Measurements from ENCODE around the gene CDH16.
"Not testable (repeated sequence)": the region's sequence is repeated elsewhere in the genome, so short reads cannot be mapped to it uniquely, and the experiment has no call there.

CDH16 gene, protein sequence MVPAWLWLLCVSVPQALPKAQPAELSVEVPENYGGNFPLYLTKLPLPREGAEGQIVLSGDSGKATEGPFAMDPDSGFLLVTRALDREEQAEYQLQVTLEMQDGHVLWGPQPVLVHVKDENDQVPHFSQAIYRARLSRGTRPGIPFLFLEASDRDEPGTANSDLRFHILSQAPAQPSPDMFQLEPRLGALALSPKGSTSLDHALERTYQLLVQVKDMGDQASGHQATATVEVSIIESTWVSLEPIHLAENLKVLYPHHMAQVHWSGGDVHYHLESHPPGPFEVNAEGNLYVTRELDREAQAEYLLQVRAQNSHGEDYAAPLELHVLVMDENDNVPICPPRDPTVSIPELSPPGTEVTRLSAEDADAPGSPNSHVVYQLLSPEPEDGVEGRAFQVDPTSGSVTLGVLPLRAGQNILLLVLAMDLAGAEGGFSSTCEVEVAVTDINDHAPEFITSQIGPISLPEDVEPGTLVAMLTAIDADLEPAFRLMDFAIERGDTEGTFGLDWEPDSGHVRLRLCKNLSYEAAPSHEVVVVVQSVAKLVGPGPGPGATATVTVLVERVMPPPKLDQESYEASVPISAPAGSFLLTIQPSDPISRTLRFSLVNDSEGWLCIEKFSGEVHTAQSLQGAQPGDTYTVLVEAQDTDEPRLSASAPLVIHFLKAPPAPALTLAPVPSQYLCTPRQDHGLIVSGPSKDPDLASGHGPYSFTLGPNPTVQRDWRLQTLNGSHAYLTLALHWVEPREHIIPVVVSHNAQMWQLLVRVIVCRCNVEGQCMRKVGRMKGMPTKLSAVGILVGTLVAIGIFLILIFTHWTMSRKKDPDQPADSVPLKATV

DNA sequence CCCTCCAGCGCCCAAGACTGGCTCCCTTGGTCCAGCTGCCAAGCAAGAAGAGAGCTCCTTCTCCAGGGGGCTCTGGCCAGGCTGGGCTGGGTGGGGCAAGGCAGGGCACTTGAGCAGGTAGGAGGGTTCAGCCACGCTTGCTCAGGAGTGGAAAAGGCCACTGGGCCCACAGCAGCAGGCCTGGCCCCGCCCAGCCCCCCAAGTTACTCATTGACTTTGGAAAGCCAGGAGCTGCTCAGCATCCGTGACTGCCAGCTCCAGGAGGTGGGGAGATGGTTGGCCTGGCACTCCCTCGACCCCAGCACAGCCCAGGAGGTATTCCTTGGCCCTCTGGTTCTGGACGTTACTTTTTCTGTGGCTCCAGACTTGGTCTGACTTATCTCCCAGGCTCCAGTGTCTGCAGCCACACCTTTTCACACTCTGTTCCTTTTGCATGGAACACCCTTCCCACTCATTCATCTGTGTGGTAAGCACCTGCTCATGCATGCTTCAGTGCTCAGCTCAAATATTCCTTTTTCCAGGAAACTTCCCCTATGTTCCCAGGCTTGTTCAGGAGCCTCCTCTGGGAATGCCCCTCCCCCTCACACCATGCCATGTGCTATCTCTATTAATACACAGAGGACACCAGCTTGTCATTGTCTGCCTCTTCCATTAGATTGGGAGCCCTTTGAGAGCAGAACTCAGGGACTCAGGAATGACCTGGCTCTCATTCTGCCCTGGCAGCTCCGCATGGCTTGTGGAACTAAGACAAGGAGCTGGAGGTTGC is at the start of gene CDH16:
Gene CDH16, minus strand, starts transcription at position 83 of the 766 bp plus-strand sequence. CDS start 820 bp downstream, outside the sequence.
- DNase-seq, result peak; percentile 64

DNA sequence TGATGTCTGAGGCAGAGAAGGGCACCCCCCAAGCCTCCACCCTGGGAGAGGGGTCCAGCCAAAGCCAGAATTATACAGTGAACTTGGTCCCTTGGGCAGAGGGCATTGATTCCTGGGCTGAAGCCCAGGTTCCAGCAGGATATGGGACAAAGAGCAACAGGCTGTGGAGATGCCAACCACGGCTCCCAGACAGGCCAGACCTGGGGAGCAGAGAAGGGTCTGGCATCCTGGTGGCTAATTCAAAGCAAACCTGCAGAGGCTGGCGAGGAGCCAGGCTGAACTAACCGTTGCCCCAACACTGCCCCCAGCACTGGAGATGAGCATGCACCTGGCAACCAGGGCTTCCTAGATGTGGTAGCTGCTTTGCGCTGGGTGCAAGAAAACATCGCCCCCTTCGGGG is 45.4 kb upstream of the CDH16 start:
- no peak for DNase-seq

DNA sequence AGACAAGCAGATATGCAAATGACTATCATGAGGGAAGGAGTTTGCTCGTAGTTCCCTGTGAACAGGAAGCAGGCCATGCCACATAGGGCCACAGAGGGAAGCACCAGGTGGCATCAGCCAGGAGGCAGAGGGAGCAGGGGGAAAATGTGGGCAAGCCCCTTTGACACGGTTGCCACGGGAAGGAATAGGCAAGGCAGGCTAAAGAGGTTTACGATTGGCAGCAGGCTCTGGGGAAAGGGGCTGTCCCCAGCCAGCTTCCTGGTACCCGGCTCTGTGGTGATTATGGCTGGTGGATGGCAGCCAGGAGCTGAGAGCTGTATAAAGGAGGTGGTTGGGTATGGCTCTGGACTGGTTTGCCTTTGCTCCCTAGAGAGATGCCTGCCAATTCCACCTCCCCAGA is 43.2 kb upstream of the CDH16 start:
- DNase-seq, result no peak

DNA sequence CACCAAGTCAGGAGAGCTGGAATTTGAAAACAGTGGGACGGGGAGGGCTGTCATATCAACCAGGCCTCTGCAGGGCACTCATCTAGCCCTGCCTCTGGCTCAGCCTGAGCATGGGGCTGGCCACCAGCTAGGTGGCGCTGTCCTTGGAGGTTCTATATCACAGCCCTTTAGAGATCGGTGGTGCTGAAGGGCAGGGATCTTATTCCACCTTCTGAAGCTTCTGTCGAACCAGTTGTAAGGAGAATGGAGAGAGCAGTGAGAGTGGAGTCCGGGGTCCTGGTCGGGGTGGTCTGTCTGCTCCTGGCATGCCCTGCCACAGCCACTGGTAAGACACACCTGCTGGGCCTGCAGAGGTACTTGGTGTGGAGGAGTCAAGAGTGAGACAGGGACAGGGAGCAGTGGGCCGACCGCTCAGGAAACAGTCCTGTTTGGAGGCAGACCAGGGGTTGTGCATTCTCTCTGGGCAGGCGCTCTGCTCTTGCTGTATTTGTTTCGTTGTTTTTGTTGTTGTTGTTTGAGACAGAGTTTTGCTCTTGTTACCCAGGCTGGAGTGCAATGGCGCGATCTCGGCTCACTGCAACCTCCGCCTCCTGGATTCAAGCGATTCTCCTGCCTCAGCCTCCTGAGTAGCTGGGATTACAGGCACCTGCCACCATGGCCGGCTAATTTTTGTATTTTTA is 42.5 kb upstream of the CDH16 start, which contains the start of gene CES3:
Gene CES3, plus strand, starts transcription at position 202 of the 680 bp plus-strand sequence. Its CDS starts 42 bp downstream, at position 244.
- peak; percentile 88 for DNase-seq

DNA sequence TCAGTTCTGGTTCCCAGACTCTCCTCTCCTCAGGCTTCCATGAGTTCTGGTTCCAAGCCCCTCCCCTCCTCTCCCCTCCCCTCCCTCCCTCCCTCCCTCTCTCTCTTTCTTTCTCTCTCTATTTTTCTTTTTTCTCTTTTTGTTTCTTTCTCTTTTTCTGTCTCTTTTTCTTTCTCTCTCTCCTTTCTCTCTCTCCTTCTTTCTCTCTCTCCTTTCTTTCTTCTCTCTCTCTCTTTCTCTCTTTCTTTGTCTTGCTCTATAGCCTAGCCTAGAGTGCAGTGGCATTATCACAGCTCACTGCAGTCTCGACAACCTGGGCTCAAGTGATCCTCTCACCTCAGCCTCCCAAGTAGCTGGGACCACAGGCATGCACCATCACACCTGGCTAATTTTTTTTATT is 41.6 kb upstream of the CDH16 start:
- DNase-seq, result no peak

DNA sequence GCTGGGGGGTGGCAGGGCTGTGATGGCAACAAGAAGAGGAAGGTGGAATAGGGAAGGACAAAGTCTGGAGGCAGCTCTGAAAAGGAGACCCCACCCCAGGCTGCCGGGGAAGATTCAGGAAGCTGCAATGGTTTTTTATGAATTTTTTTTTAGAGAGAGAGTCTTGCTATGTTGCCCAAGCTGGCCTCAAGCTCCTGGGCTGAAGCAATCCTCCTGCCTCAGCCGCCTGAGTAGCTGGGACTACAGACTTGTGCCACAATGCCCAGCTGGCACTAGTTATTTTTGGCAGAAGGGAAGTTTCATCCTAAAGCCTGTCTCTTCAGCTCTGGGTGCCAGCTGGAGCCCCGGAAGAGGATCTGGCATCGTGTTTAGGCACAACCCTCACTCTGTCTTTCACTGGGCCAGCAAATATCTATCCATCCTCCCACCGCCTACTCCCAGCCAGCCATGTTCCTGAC is 41.0 kb upstream of the CDH16 start:
- no peak for DNase-seq

DNA sequence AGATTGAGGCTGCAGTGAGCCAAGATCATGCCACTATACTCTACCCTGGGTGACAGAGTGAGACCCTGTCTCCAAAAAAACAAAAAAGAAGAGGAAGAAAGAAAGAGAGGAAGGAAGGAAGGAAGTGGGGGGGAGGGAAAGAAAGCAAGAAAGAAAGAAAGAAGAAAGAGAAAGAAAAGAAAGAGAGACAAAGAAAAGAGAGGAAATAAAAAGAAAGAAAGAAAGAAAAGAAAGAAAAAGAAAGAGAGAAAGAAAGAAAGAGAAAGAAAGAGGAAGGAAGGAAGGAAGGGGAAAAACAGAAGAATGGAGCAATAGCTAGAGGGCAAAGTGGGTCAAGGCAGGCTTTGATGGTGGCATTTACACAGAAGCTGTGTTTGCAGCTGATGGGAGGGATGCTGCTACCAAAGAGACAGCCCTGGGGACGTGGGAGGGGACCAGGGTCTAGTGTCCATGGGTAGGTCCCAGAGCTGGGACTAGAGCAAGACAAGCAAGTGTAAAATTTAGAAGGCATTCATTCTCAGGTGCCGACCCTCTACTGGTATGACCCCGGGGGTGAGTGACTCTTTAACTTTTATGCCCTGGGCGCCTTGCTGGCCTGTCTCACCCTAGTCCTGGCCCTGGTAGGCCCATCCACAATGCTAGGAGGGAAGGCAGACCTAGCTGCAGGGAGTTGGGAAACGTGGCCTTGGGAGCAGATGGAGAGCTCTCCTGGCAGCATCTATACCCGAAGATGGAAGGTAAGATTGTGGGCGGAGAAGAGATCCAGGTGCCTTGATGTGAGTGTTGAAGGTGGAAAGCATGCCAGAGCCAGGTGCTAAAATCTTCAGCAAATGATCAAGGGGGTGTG is 40.4 kb upstream of the CDH16 start:
- DNase-seq, result no peak

DNA sequence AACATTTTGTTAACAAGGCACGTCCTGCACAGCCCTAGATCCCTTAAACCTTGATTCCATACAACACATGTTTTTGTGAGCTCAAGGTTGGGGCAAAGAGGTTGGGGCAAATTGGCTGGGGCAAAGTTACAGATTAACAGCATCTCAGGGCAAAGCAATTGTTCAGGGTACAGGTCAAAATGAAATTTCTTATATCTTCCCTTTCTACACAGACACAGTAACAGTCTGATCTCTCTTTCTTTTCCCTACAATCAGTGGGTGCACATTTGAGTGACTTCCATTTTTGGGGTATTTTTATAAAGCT is 37.4 kb upstream of the CDH16 start:
- DNase-seq, result not testable (repeated sequence)

DNA sequence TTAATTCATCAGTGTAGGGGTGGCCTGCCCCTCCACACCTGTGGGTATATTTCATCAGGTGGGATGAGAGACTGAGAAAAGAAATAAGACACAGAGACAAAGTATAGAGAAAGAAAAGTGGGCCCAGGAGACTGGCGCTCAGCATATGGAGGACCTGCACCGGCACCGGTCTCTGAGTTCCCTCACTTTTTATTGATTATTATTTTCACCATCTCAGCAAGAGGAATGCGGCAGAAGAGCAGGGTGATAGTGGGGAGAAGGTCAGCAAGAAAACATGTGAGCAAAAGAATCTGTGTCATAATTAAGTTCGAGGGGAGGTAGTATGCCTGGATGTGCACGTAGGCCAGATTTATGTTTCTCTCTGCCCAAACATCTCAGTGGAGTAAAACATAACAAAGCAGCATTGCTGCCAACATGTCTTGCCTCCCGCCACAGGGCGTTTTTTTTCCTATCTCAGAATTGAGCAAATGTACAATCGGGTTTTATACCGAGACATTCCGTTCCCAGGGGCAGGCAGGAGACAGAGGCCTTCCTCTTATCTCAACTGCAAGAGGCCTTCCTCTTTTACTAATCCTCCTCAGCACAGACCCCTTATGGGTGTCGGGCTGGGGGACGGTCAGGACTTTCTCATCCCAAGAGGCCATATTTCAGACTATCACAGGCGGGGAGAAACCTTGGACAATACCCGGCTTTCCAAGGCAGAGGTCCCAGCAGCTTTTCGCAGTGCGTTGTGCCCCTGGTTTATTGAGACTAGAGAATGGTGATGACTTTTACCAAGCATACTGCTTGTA is 36.9 kb upstream of the CDH16 start:
- not testable (repeated sequence) for DNase-seq

DNA sequence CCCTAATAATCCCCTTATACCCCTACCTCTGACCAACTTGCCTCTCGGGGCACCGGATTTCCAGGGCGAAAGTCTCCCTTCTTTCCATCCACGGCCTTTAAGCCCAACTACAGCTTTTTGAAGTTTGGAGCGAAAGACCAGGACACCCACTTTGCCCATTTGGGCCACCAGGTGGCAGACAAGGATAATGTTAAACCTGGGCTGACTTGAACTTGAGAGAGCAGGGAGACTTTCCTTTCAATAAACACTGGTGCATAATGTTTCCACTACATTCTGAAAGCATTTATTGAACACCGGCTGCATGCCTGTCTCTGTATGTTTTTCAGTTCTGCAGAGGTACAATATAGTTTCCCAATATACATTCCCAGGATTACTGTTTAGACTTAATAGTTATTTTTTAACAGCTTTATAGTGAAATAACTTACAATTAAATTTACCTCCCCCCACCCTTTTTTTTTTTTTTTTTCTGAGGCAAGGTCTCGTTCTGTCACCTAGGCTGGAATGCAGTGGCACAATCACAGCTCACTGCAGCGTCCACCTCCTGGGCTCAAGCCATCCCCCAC is 35.5 kb upstream of the CDH16 start:
- peak; percentile 80 for DNase-seq

DNA sequence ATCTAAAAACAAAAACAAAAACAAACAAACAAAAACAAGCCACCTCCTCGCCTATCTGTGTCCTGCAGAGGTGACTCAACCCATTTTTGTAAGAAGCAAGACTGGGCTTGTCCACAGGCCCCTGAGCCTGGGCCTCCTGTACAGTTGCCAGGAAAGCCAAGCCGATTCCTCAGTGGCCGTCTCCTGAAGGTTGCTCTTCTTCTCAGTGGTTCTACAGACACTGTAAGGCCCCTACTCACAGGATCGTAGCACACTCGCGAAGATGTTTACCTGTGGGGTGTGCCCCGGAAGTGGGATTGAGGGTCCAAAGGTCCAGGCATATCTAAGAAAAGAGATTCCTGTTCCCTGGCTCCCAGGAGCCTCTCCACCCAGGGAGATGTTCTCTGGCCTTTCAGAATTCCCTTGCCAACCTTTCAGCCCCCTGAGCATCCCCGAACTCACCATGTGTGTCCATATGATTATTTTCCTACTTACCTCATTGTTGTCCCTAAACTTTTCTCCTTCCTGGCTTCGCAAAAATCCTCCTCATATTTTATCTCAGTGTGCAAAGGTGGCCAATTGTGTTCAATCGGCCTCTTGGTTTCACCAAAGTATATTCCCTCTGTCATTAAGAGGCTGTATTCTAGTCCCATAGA is 34.9 kb upstream of the CDH16 start:
- no peak for DNase-seq

DNA sequence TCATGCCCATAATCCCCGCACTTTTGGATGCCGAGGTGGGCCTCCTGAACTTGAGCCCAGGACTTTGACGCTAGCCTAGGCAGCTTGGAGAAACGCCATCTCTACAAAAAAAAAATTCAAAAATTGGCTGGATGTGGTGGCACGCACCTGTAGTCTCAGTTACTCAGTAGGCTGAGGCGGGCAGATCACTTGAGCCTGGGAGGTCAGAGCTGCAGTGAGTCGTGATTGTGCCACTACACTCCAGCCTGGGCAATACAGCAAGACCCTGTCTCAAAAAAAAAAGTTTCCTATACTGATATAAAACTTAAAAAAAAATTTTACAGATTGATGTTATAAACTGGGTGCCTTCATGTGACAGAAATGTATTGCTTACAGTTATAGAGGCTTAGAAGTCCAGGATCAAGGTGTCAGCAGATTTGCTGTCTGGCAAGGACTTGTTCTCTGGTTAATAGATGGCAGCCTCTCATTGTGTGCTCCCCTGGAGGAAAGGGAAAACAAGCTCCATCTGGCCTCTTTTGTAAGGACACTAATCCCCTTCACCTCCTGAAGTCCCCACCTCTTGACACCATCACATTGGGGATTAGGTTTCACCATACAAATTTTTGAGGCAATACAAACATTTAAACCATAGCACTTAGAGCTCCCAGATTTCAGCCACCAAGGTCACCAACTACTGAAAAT is 33.9 kb upstream of the CDH16 start:
- DNase-seq, result peak; percentile 45

DNA sequence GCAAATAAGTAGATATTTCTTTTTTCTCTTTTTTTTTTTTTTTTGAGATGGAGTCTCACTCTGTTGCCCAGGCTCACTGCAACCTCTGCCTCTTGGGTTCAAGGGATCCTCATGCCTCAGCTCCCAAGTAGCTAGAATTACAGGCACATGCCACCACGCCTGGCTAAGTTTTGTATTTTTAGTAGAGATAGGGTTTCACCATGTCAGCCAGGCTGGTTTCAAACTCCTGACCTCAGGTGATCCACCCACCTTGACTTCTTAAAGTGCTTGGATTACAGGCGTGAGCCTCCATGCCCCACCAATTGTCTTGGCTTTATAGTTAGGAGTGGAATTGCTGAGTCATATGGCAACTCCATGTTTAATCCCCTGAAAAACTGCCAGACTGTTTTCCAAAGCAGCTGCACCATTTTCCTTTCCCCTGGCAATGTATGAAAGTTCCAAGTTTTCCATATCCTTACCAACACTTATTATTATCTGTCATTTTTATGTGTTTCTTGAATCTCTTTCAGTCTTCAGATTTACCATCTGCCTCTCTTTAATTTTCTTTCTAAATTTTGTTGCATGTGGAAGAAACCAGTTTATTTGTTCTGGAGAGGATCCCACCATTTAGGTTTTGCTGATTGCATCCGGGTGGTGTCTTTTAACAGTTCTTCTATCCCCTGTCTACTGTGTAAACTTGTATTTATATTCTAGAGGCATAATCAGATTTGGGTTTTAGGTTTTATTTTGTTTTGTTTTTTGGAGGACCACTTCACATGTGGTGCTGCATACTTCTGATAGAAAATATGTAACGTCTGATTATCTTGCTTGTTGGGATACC is 32.5 kb upstream of the CDH16 start:
- DNase-seq, result no peak

DNA sequence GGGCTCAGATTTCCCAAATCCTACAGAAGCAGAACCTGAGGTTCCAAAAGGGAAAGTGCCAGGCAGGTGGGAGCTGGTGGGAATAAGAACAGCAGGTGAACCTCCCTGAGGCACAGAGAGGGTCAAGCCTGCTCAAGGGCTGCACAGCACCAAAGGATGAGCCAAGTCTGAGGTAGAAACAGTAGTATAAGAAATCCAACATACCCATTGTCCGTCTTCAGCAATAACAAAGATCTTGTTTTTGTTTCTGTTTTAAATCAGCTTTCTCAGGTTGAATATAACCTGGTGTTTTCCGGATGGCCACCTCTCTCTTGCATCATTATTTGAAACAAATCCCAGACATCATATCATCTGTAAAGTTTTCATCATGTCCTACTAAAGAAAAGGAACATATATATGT is 31.8 kb upstream of the CDH16 start:
- DNase-seq, result no peak

DNA sequence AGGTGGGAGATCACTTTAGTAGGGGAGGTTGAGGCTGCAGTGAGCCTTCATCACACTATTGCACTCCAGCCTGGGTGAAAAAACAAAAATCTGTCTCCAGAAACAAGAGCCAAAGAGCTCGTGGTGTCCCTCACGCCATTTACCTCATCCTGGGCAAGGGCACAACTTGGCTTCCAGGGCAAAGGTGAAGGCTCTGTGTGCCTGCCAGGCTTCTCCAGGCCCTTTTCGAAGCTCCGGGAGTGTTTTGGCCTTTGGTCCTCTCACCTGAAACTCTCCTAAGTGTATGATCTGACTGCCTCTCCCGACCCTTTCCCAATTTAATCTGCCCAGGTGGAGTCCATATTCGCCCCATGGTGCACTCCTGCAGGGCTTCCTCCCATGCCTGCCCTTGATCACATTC is 30.8 kb upstream of the CDH16 start:
- no peak for DNase-seq

DNA sequence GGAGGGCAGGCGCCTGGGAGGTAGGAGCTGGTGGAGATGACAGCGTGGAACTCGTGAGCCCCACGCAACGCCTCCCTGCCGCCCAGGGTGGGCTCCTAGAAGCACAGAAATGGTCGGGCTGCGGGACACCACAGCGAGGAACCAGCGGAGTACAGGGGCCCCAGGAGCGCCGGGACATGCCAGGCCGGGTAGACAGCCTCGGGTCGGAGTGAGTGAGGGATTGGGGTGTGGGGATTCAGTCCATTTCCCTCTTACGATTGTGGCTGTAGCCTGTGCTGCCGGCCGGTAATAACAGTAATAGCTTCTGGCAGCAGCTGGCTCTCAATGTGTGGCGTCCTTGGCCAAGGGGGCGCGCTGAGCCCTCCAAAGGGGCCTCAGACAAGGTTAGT is 30.1 kb upstream of the CDH16 start:
- no peak for DNase-seq

DNA sequence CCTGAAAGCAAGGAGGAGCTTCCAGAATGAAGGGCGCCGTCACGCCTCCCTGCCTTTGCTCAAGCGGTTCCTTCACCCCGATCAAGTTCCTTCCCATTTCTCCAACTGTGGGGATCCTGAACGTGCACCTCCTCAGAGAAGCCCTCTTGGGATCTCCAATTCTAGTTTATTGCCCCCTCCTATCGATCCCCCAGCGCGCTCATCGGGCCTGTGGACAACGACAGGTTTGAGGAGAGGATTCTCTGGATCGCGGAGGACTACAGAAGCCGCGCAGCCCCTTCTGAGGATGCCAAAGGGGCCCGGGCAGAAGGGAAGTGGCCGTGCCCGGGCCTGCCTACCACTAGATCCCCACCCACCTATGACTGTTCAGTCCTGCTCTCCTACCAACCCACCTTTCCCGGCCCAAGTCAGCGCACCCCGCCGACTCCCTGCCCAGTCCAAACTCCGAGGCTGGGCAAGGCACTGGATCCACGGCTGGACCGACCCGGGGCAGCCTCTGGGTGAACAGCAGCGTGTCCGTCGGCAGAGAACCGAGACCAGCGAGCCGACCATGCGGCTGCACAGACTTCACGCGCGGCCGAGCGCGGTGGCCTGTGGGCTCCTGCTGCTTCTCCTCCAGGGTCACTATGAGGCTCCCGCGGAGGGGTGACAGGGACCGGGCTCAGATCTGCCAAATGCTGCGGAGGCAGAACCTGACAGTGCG is 29.6 kb upstream of the CDH16 start:
- DNase-seq, result peak; percentile 46
